CD4-positive, alpha-beta memory T cell (primary cell): ENCODE results near the gene SHMT2. TPM values are rescaled to one million over a fixed set of nuclear protein-coding genes. Genes with fewer than 3 reads are reported as not detected.
A peak's percentile ranks its signal among the peaks of the same experiment; 100 is the strongest.

Source experiments
- CTCF ChIA-PET: fragments of 350-600 bp; sonication (Branson Sonifier 250); formaldehyde crosslinking; loops from one replicate; lab custom pipeline; 2021; ENCODE audit warnings: inconsistent platforms; ENCODE audit not compliant: partially characterized antibody; lab: Charles Lee
- POLR2A ChIA-PET: fragments of 350-600 bp; sonication (Branson Sonifier 250); formaldehyde crosslinking; loops from one replicate; lab custom pipeline; 2021; ENCODE audit not compliant: partially characterized antibody; lab: Charles Lee
- DNase-seq, 5 donors: peaks; one replicate each; pipeline versions ENCODE4 v3.0.0 to v3.0.0-alpha.2; 2020 to 2022; ENCODE audit warnings: mixed read lengths in 1 of 5
- H3K27ac ChIP-seq: one replicate; pipeline ENCODE4 v1.7.0; 2013; ENCODE audit warnings: low read depth, low read length
- H3K27me3 ChIP-seq: 2 replicates; pipeline ENCODE4 v1.7.0; 2013; ENCODE audit warnings: mild to moderate bottlenecking, low read length, moderate library complexity; ENCODE audit not compliant: insufficient read depth
- H3K36me3 ChIP-seq: 2 replicates; pipeline ENCODE4 v1.7.0; 2013; ENCODE audit warnings: mild to moderate bottlenecking, low read length, moderate library complexity; ENCODE audit not compliant: insufficient read depth
- H3K4me1 ChIP-seq: 2 replicates; pipeline ENCODE4 v1.7.0; 2013; ENCODE audit warnings: mild to moderate bottlenecking, low read length, moderate library complexity; ENCODE audit not compliant: insufficient read depth
- H3K4me3 ChIP-seq, 2 donors: one replicate each; pipeline ENCODE4 v1.7.0; 2013; ENCODE audit warnings: low read length in 2 of 2, mild to moderate bottlenecking in 1 of 2
- H3K9me3 ChIP-seq, 2 donors: one replicate each; pipeline ENCODE4 v1.7.0; 2013; ENCODE audit warnings: low read length in 2 of 2, control low read depth in 1 of 2; ENCODE audit not compliant: control insufficient read depth in 1 of 2
- H3K27ac Mint-ChIP-seq, 7 donors: one replicate each; pipeline ENCODE4 v1.8.0; 2020 to 2021; ENCODE audit warnings: mixed read lengths in 7 of 7, mild to moderate bottlenecking in 6 of 7, inconsistent platforms in 3 of 7, moderate library complexity in 3 of 7
- H3K27me3 Mint-ChIP-seq, 2 donors: one replicate each; pipeline ENCODE4 v1.8.0; 2020 to 2021; ENCODE audit warnings: mixed read lengths in 2 of 2
- H3K36me3 Mint-ChIP-seq, 2 donors: one replicate each; pipeline ENCODE4 v1.8.0; 2020 to 2021; ENCODE audit warnings: mixed read lengths in 2 of 2, inconsistent platforms in 1 of 2, mild to moderate bottlenecking in 1 of 2
- H3K4me1 Mint-ChIP-seq, 4 donors: one replicate each; pipeline ENCODE4 v1.8.0; 2020 to 2021; ENCODE audit warnings: mixed read lengths in 4 of 4, mild to moderate bottlenecking in 1 of 4
- H3K4me3 Mint-ChIP-seq, 8 donors: one replicate each; pipeline ENCODE4 v1.8.0; 2020 to 2021; ENCODE audit warnings: mixed read lengths in 8 of 8, mild to moderate bottlenecking in 7 of 8, moderate library complexity in 6 of 8, inconsistent platforms in 3 of 8
- H3K9me3 Mint-ChIP-seq, 8 donors: one replicate each; pipeline ENCODE4 v1.8.0; 2020 to 2021; ENCODE audit warnings: mixed read lengths in 8 of 8, mild to moderate bottlenecking in 5 of 8, inconsistent platforms in 3 of 8, moderate library complexity in 1 of 8
- intact Hi-C: fragments of 100-400 bp; cut with micrococcal nuclease; formaldehyde crosslinking; loops from one replicate; pipeline ENCODE4 v1.15.1; 2023
- polyA plus RNA-seq, 2 donors: library from polyadenylated mRNA; unstranded; fragments of 300-500 nt; fragmentation: Illumina TruSeq; gene quantifications; one replicate each; pipeline ENCODE4 v1.2.3, GENCODE V29; 2021
- total RNA-seq, 2 experiments: library from RNA; stranded (reverse); gene quantifications; one replicate each; pipeline ENCODE4 v1.2.3, GENCODE V29; 2021

Gene SHMT2
- total and polyA plus RNA-seq, 4 experiments from 2014 or later = 39.8 to 46.1 (median 43.2) TPM

DNA sequence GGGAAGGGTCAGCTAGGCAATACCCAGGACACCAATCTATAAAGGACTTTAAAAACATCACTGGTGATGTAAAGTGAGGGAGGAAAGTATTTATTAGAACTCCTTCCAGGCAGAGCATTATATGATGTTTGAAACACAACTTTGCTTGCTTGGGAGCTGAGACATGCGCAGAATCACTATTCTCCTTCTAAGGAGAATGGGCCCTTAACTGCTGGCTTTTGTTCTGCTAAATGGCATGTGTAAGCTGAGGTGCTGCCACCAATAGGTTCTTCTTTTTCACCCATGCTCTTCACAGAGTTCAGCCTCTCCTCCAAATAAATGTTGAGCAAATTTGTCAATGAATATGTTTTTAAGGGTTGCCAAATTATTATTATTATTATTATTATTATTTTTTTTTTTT is 17.5 kb downstream of the SHMT2 start:
- Mint-ChIP-seq H3K9me3 (no peaks in the 10 kb centered on the region), H3K4me1 (peaks cover 6 to 23% (median 13%) of the 10 kb centered on the region in 4 donors), H3K36me3 (peaks cover 2 to 4% of the 10 kb centered on the region in 2 donors), H3K27ac (no peak overlapping the region), H3K27me3 (peaks cover 11 to 14% of the 10 kb centered on the region in 2 donors), H3K4me3 (no peak overlapping the region)
- Histone ChIP-seq H3K27me3 (peaks cover 12% of the 10 kb centered on the region), H3K9me3 (no peaks in the 10 kb centered on the region), H3K4me1 (peaks cover 21% of the 10 kb centered on the region), H3K27ac (no peak overlapping the region), H3K36me3 (no peaks in the 10 kb centered on the region), H3K4me3 (no peak overlapping the region)
- ChIA-PET CTCF (interaction anchor here (0.7 to 12.9 kb wide), 3 partner anchors 20 to 158 kb away, joined by 3 to 415 read pairs (median 245); partner anchors contain the start of genes NXPH4 and SHMT2), POLR2A (no interaction called here)
- DNase-seq = no peak
- intact Hi-C loops = no loop called here

DNA sequence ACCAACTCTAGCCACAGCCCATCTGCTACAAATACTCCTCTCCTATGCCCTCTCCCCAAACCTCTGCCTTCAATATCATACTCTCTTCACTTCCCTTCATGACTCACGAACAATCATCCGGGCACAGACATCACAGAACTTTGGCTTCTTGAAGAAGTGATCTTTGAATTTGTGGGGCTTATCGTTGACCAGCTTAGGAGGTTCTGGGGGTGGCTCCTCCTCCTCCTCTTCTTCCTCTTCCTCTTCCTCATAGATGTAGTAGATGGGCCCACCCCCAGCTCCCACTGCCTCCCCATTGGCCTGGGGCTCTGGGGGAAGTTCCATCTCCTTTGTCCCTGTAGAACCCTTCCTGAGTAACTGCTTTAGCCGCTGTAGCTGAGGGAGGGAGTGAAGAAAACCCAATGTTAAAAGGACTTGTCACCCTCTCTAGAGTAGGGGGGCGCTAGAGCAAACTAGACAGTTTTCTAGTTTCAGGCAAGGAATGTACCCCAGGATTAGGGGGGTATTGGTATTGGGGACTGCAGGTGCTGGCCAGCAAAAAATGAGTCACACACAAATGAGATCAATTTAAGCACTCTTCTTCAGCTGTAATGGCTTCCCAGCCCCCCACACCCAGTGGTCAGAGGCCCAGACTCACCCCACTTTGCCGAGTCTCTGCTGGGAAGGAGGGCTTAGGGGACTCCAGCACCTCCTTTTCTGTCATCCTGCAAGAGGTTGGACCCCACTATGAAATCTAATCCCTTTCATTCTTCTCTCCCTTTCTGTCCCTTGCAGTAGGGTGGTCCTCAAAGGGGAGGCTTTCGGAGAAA is 19.6 kb downstream of the SHMT2 start:
- peaks cover 4 to 10% of the 10 kb centered on the region in 2 donors for H3K36me3 Mint-ChIP-seq
- DNase-seq = no peak
- H3K27me3 ChIP-seq = no peaks in the 10 kb centered on the region
- H3K9me3 ChIP-seq = no peaks in the 10 kb centered on the region
- intact Hi-C loops = no loop called here
- no peaks in the 10 kb centered on the region for H3K36me3 ChIP-seq
- peak overlapping the region in 1 of 7 donors; percentile 1 for H3K27ac Mint-ChIP-seq
- H3K4me3 ChIP-seq = no peak overlapping the region
- no peak overlapping the region for H3K4me3 Mint-ChIP-seq
- H3K27ac ChIP-seq = no peak overlapping the region
- H3K9me3 Mint-ChIP-seq = no peaks in the 10 kb centered on the region
- CTCF ChIA-PET = interaction anchor here (0.7 to 12.9 kb wide), 3 partner anchors 10 to 34 kb away, joined by 4 to 415 read pairs (median 5); partner anchors contain the start of gene NXPH4
- H3K27me3 Mint-ChIP-seq = peaks cover 3% of the 10 kb centered on the region in 2 donors
- POLR2A ChIA-PET = no interaction called here
- peaks cover 0 to 2% (median under 1%) of the 10 kb centered on the region in 4 donors for H3K4me1 Mint-ChIP-seq
- H3K4me1 ChIP-seq = no peaks in the 10 kb centered on the region

DNA sequence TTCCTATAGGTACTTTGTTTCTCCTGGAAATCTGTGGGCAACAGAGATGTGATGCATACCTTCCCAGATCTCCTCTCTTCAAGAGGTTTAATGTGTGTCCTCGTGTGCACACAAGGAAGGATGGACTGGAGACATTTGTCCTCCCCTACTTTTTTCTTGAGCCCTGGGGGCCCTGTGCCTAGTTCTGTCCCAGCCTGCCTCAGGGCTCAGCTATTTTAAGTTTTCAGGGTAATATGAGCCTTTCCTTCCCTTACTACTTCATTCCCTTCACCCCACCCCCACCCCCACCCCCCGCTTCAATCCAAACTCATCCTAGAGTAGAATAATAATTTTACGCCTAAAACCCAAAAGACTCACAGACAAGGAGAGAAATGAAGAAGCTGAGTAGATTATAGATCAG is 21.0 kb downstream of the SHMT2 start:
- POLR2A ChIA-PET = interaction anchor here (1.0 kb wide), 1 partner anchor 20 kb away, joined by 3 read pairs; no protein-coding TSS in a partner anchor
- Histone ChIP-seq H3K4me1 (no peaks in the 10 kb centered on the region), H3K27me3 (no peaks in the 10 kb centered on the region), H3K9me3 (no peaks in the 10 kb centered on the region), H3K27ac (no peak overlapping the region), H3K4me3 (no peak overlapping the region), H3K36me3 (peaks cover 5% of the 10 kb centered on the region)
- Mint-ChIP-seq H3K27me3 (peaks cover 3% of the 10 kb centered on the region in 2 donors), H3K4me1 (no peaks in the 10 kb centered on the region), H3K36me3 (peaks cover 13 to 14% of the 10 kb centered on the region in 2 donors), H3K9me3 (no peaks in the 10 kb centered on the region), H3K27ac (no peak overlapping the region), H3K4me3 (no peak overlapping the region)
- no peak for DNase-seq
- CTCF ChIA-PET = interaction anchor here (1.3 to 5.3 kb wide), 4 partner anchors 8 to 36 kb away, joined by 5 to 34 read pairs (median 7); no protein-coding TSS in a partner anchor
- intact Hi-C loops = no loop called here

DNA sequence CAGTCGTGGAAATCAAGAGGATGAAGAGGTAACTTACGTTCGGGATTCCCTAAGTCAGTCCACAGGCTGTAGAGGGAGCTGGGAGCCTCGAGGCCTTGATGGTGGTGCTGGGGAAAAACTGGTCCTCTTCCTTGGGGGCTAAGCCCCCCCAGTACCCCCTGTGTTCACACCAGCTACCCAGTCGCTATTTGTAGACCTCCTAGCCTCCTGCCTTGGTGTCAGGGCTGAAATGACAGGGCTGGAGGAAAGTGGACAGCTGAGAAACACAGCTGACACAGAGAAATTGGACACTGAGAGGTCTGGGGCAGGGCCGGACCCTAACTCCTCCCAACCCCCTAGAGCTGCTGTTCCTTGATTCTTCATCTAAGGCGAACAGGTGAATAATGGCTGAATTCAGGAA is 21.4 kb downstream of the SHMT2 start, which contains the start of gene STAC3:
Gene STAC3, minus strand, starts transcription at position 232 of the 400 bp plus-strand sequence. CDS start 1,551 bp downstream, outside the sequence.
- H3K27me3 Mint-ChIP-seq = peaks cover 3% of the 10 kb centered on the region in 2 donors
- H3K9me3 Mint-ChIP-seq = no peaks in the 10 kb centered on the region
- no peak within 1 kb of the TSS for H3K4me3 ChIP-seq
- no peaks in the 10 kb centered on the region for H3K4me1 Mint-ChIP-seq
- no peaks in the 10 kb centered on the region for H3K27me3 ChIP-seq
- H3K36me3 ChIP-seq = peaks cover 9% of the 10 kb centered on the region
- H3K4me1 ChIP-seq = no peaks in the 10 kb centered on the region
- POLR2A ChIA-PET = interaction anchor here (0.6 kb wide), 1 partner anchor 8 kb away, joined by 3 read pairs; no protein-coding TSS in a partner anchor
- peaks cover 17 to 18% of the 10 kb centered on the region in 2 donors for H3K36me3 Mint-ChIP-seq
- H3K4me3 Mint-ChIP-seq = no peak within 1 kb of the TSS
- H3K27ac Mint-ChIP-seq = peak within 1 kb of the TSS in 1 of 7 donors; percentile 29
- no peaks in the 10 kb centered on the region for H3K9me3 ChIP-seq
- H3K27ac ChIP-seq = no peak within 1 kb of the TSS
- DNase-seq = no peak
- CTCF ChIA-PET = interaction anchor here (0.9 to 5.3 kb wide), 5 partner anchors 9 to 37 kb away, joined by 5 to 34 read pairs (median 7); no protein-coding TSS in a partner anchor
- intact Hi-C loops = no loop called here

DNA sequence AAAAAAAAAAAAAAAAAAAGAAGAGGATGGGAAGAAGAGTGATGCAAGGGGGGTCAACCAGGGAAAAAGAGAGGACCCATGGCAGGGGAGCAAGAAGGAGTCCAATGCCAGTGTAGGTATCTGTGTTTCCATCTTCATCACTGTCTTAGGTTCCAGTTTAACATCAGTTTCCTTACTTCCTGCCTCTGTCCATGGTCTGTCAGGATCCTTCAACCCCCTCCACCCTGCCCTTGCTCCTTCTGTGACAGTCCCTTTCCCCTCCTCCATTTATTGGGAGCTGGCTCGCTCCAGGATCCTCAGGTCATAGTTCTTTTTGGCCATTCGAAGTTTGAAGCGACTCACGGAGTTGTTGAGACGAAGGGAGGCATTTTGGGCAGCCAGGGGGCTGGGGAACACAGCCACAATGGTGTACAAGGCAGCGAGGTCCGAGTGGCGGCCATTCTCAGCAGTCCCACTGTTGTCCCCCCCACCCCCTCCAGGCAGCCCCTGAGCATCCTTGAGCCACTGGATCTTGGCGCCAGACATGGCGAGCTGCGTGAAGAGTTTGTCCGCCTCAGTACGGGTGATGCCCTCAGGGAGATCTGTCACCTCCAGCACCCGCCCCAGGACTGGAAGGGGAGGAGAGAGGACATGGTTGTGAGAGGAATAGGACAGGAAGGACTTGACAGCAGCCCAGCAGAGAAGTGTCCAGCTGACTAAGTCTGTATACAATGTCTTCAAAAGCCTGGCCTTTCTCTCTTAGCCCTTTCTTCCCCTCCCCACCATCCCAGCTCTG is 25.2 kb downstream of the SHMT2 start:
- no peaks in the 10 kb centered on the region for H3K27me3 ChIP-seq
- no peak for DNase-seq
- Mint-ChIP-seq H3K9me3 (peaks cover 0 to 1% (median 0%) of the 10 kb centered on the region in 8 donors), H3K36me3 (peaks cover 37 to 45% of the 10 kb centered on the region in 2 donors), H3K27ac (peak overlapping the region in 2 of 7 donors; percentile 13 to 42), H3K4me3 (no peak overlapping the region), H3K4me1 (no peaks in the 10 kb centered on the region), H3K27me3 (no peaks in the 10 kb centered on the region)
- CTCF ChIA-PET = interaction anchor here (0.7 to 5.3 kb wide), 3 partner anchors 10 to 79 kb away, joined by 4 to 34 read pairs (median 5); no protein-coding TSS in a partner anchor
- POLR2A ChIA-PET = no interaction called here
- H3K4me1 ChIP-seq = no peaks in the 10 kb centered on the region
- H3K36me3 ChIP-seq = peaks cover 41% of the 10 kb centered on the region
- intact Hi-C loops = no loop called here
- no peak overlapping the region for H3K4me3 ChIP-seq
- no peaks in the 10 kb centered on the region for H3K9me3 ChIP-seq
- H3K27ac ChIP-seq = no peak overlapping the region

DNA sequence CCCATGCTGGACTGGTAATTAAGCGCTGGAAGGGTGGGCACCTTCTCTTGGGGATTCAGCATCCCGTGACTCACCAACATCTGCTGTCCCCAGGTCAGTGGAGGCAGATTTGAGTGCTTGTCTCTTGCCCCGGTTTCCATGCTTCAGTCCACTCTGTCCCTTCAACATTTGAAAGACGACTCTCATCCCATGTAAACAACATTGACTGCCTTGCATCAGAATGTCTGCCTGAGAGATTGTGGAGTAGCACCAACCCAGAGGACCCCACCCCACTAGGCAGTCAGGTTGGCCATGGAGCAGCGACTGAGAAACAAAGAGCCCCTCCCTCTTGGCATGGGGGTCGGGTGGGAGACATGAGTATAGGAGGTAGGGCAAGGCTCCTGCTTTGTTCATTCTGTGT is 26.4 kb downstream of the SHMT2 start:
- Mint-ChIP-seq H3K27ac (peak overlapping the region in 2 of 7 donors; percentile 35 to 80), H3K9me3 (peaks cover 0 to 2% (median 0%) of the 10 kb centered on the region in 8 donors), H3K4me3 (no peak overlapping the region), H3K4me1 (no peaks in the 10 kb centered on the region), H3K36me3 (peaks cover 47 to 54% of the 10 kb centered on the region in 2 donors), H3K27me3 (no peaks in the 10 kb centered on the region)
- H3K4me1 ChIP-seq = no peaks in the 10 kb centered on the region
- ChIA-PET POLR2A (no interaction called here), CTCF (interaction anchor here (1.1 to 1.5 kb wide), 2 partner anchors 9 to 42 kb away, joined by 3 to 5 read pairs; no protein-coding TSS in a partner anchor)
- intact Hi-C loops = no loop called here
- no peak overlapping the region for H3K27ac ChIP-seq
- no peaks in the 10 kb centered on the region for H3K27me3 ChIP-seq
- no peaks in the 10 kb centered on the region for H3K9me3 ChIP-seq
- peaks cover 47% of the 10 kb centered on the region for H3K36me3 ChIP-seq
- no peak overlapping the region for H3K4me3 ChIP-seq
- DNase-seq = no peak
